ENCODE data around the gene KANSL1L.

Gene KANSL1L

DNA sequence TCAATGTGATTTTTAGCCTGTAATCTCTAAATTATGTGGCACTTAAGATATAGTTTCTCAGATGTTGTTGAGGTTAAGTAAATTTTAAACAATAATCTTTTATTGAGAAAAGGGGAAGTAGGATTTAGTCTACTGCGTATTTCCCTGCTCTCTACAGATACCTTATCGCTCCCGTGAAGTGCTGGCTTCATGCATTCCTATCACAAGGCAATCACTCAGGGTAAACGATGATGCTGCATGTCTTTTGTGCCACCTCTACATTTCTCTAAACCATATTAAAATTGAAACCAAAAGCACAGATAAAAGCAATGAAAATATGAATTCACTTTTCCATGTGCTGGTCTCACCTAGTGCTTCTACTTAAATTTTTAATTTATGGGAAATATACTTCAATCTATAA is 183.2 kb downstream of the KANSL1L start:
- DNase-seq = no peak

DNA sequence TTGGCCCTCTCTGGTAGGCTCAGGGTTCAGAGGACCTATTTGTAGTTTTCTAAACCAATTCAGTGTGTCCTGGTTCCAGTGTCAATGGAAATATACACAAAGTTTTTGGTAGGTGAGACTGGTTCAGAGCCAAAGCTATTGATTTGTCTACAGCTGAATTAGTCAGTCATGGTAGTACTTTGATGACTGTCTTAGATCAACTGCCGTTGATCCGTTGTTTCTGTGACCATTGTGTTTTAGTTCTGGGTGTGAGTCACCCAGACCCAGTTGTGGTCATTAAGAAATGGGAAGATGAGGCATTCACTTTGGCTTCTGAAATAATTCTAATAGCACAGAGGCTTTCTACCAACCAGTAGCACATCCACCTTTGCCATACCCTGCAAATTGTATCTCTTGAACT is 184.8 kb downstream of the KANSL1L start:
- no peak for DNase-seq

DNA sequence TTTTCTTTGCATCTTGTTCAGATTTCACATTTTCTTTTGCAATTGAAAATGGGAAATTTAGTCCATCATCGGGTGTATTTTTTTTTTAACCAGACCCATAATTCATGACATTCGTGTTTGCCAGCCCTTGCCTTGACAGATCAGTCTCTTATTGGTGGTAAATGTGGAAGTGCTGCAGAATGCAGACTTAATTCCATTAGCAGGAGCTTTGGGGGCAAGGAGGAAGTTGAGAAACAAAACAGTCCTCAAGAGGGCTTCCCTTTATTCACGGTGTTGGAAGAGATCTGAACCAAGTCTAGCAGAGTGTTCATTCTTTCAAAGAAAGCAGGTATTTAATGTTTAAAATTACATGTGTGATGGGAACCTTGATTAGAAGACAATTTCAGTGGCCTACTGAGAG is 185.3 kb downstream of the KANSL1L start:
- DNase-seq = no peak

DNA sequence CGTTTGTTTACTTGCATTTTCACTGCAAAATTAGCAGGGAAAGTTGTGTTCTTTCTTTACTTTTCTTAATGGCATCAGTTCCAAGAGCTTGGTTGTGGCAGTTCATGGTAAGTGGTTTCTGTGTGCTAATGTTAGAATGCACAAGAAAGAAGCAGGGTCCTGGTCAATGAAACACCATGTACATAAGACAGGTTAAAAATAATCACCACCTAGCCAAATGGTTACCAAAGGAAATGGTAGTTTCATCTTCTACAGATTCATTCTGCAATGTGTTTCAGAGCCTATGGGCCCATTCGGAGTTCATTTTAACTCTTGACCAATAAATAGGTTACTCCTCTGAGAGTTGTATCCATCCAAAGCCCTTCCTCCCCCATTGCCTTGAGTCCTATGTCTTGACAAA is 186.9 kb downstream of the KANSL1L start:
- DNase-seq = no peak

DNA sequence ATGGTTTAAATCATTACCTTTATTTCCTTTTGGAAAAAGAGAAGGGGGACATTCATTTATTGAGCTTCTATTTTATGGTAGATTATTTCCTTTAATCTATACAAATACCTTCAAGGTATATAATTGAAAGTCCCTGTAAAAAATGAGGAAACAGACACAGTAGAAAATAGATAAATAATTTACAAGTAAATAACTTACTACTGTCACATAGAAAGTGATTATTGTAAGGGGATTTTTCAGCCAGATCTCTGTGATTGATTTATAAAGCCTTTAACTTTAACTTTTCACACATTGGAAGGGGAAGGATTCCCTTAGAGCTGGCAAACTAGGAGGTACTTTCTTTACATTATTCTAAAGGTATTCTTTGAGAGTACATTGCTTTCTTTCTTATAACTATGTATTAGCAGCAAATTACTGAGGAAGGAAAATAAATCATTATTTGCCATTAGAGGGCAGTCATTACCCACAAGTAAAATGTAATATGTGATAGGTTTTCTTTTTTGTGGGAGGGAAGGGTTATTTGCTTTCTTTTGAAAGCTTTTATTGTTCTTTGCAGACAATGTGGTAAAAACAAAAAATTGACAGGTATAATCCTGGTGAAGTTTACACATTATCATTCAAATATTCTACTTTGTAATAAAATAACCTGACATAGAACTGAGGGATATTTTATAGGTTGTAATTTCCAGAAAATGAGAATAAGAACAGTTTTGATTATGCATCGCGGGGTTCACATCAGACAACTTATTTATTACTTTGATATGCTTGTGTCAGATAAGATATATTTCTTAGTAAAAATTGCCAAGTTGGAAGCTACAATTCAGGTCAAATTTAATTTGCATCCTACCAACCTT is 193.6 kb downstream of the KANSL1L start:
- no peak for DNase-seq

DNA sequence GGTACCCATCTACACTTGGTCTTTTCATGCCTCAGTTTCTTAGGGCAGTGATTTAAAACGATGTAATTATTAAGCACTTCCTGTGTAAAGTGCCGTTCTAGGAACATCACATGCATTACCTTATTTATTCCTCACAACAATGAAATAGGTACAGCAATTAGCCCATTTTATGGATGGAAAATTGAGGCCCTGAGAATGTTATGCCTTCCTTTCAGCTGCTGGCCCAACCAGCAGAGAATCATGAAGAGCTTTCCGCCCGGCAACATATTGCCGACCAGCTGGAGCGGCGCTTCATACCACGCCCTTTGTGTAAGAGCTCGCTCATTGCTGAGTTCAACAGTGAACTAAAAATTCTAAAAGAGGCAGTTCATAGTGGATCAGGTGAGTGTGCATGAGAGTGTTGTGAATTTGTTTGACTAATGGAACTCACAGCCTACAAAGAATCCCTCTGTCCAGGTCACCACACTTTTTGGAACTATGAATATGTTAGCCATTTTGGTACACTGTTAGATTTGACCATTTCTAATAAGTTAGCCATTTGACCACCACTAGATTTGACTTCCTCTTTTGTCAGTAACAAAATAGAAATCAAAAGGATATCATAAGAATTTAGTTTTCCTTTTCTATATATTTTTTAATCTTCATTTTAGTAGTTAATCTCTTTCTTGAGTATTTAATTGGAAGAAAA is 194.4 kb downstream of the KANSL1L start:
- no peak for DNase-seq

DNA sequence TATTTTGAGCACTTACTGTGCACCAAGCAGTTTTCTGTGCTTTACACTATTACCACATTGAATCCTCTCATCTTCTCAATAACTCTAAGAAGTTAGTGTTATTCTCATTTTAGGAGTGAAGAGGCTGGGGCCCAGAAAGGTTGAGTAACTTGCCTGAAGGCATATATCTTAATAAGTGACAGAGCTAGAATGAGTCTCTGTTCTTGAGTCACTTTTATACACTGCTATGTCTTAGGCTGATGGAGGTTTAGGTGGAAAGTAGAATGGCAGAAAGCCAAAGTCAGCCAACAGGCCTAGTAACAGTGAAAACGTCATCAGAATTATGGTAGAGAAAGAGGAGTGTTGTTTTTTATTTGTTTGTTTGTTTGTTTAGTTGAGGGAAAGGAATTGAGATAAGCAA is 196.6 kb downstream of the KANSL1L start:
- no peak for DNase-seq

DNA sequence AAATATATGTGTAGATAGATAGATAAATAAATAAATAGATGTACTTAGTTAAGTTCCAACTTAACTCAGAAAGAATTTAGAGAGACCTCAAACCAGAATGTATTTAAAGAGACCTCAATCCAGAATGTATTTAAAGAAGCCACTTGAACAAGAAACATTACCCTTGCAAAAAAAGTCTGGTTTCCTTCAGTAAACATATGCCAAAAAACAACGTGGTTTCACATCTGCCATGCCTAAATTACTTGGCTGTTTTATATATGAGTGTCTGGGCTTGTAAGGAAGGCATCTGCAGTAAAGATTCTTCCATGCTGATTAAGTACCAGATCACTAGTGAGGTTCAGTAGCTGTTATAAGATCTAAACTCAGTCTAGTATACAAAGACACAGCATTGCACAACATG is 197.9 kb downstream of the KANSL1L start:
- no peak for DNase-seq
